Karpas-422 (cell line): ENCODE measurements around the gene SPATA31E1. TPM values are rescaled to one million over a fixed set of nuclear protein-coding genes. Genes with fewer than 3 reads are reported as not detected.
"Not testable (repeated sequence)": the region's sequence is repeated elsewhere in the genome, so short reads cannot be mapped to it uniquely, and the experiment has no call there.

Experiments used
- DNase-seq: peaks from one replicate; pipeline ENCODE4 v3.0.0-alpha.2; 2015
- H2AFZ ChIP-seq: fragments of 200-600 bp; sonication (generic); 2 replicates; pipeline ENCODE4 v1.6.1; 2014; ENCODE audit warnings: antibody characterized with exemption, low read length, mixed read lengths
- H3K27ac ChIP-seq: fragments of 200-600 bp; sonication (generic); 2 replicates; pipeline ENCODE4 v1.5.1; 2014; ENCODE audit warnings: mild to moderate bottlenecking, low read length, moderate library complexity
- H3K27me3 ChIP-seq: fragments of 200-600 bp; sonication (generic); 2 replicates; pipeline ENCODE4 v1.6.1; 2014; ENCODE audit warnings: low read length, mixed read lengths
- H3K36me3 ChIP-seq: fragments of 200-600 bp; sonication (generic); 2 replicates; pipeline ENCODE4 v1.6.1; 2014; ENCODE audit warnings: low read length, mixed read lengths; ENCODE audit not compliant: insufficient read depth
- H3K4me1 ChIP-seq: fragments of 200-600 bp; sonication (generic); 2 replicates; pipeline ENCODE4 v1.6.1; 2014; ENCODE audit warnings: mild to moderate bottlenecking, low read length, mixed read lengths
- H3K4me2 ChIP-seq: fragments of 200-600 bp; sonication (generic); 2 replicates; pipeline ENCODE4 v1.6.1; 2014; ENCODE audit warnings: low read length, low read depth, mild to moderate bottlenecking; ENCODE audit not compliant: poor library complexity, severe bottlenecking
- H3K4me3 ChIP-seq: fragments of 200-600 bp; sonication (generic); 2 replicates; pipeline ENCODE4 v1.5.1; 2014; ENCODE audit warnings: mild to moderate bottlenecking, antibody characterized with exemption, low read length, mixed read lengths
- H3K79me2 ChIP-seq: fragments of 200-600 bp; sonication (generic); 2 replicates; pipeline ENCODE4 v1.6.1; 2014; ENCODE audit warnings: mild to moderate bottlenecking, low read length, mixed read lengths
- H3K9ac ChIP-seq: fragments of 200-600 bp; sonication (generic); 2 replicates; pipeline ENCODE4 v1.6.0; 2014; ENCODE audit warnings: low read length
- H3K9me2 ChIP-seq: fragments of 200-600 bp; sonication (generic), shearing (Covaris generic); replicated peaks from 2 replicates; pipeline ENCODE4 v1.6.0; 2014; ENCODE audit warnings: mild to moderate bottlenecking, low read length, moderate library complexity; ENCODE audit not compliant: insufficient read depth
- H3K9me3 ChIP-seq: fragments of 300-700, 200-600 bp; sonication (generic); 2 replicates; pipeline ENCODE4 v1.6.1; 2014; ENCODE audit warnings: low read length, mixed read lengths
- H4K20me1 ChIP-seq: fragments of 200-600 bp; sonication (generic); 2 replicates; pipeline ENCODE4 v1.6.1; 2014; ENCODE audit warnings: mild to moderate bottlenecking, antibody characterized with exemption, low read length, low read depth; ENCODE audit not compliant: insufficient read depth
- total RNA-seq: library from RNA; depleted of rRNA; stranded (reverse); fragments of >200 nt; shearing (Covaris generic); gene quantifications from 2 replicates; pipeline ENCODE4 v1.2.3, GENCODE V29; 2014; ENCODE audit warnings: low replicate concordance; rRNA removed

Gene SPATA31E1
- total RNA-seq, 1 experiment from 2014 or later: not detected

DNA sequence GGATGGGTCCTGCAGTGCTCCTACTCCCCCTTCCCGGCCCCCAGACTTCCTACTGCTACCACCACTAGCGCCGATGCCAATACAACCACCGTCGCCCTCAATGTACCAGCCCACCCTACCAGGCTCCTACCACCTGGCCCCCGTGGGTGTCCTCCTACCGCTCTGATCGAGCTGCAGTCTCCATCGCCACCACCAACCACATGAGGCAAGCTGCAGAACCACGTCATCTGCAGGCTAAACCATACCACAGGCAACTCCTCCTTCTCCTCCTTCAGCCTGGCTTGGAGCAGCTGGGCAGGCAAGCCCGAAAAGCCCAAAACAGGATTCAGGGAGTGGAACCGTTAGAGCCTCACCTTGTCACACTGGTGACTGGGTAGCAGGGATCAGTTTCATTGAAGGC lies 54.7 kb downstream of the SPATA31E1 start:
- H2AFZ ChIP-seq, H3K9me3 ChIP-seq, H3K4me2 ChIP-seq, H3K79me2 ChIP-seq, H3K4me3 ChIP-seq, H3K36me3 ChIP-seq, H3K27ac ChIP-seq, H4K20me1 ChIP-seq, H3K4me1 ChIP-seq, H3K9ac ChIP-seq, DNase-seq, H3K27me3 ChIP-seq, H3K9me2 ChIP-seq: not testable (repeated sequence)

DNA sequence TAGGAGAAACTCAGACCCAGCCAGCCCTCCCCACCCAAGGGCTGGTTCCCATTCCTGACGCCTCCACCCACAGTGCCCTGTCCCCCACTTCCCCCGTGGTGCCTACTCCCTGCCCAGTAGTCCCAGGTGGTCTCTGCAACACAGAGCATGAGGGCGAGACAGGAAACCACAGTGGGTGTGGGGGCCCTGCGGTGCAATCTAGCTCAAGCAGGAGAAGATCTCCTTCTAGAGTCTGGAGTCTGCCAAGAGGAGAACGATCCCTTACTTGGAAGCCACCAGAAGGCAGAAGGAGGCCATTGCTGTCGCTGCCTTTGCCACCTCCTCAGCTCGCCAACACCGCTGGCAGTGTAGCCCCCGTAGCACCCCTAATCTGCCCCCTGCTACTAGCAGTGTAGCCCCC lies 55.2 kb downstream of the SPATA31E1 start:
- not testable (repeated sequence) for H3K4me1 ChIP-seq, H3K9ac ChIP-seq, H2AFZ ChIP-seq, H4K20me1 ChIP-seq, H3K9me2 ChIP-seq, H3K4me3 ChIP-seq, H3K79me2 ChIP-seq, H3K36me3 ChIP-seq, H3K4me2 ChIP-seq, H3K9me3 ChIP-seq, H3K27me3 ChIP-seq, H3K27ac ChIP-seq, DNase-seq

DNA sequence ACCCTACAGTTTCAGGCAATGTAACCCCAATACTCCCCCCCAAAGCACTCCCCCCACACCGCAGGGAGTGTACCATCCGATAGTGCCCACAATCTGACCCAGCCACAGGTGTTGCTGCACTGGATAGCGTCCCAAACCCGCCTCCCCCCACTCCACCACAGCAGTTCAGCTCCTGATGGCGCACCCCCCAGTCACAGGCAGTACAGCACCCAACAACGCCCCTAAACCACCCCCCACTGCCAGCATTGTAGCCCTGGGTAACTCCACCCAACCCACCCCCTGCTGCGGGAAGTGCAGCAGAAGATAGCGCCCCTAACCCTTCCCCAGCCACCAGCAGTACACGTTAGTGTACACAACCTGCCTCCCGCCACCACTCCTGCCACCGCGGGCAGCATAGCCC lies 55.7 kb downstream of the SPATA31E1 start:
- not testable (repeated sequence) for H3K27me3 ChIP-seq, H3K4me2 ChIP-seq, H3K4me1 ChIP-seq, H3K9me2 ChIP-seq, H3K4me3 ChIP-seq, H3K9ac ChIP-seq, H3K36me3 ChIP-seq, H3K79me2 ChIP-seq, H3K27ac ChIP-seq, DNase-seq, H2AFZ ChIP-seq, H4K20me1 ChIP-seq, H3K9me3 ChIP-seq

Other genes starting within 250 kb of the SPATA31E1 start
- not detected in 2 replicates for gene CTSL, start 156.8 kb upstream of the SPATA31E1 start, total RNA-seq
- not detected in 2 replicates for gene SPATA31C1, start 35.1 kb downstream of the SPATA31E1 start, total RNA-seq
- gene CDK20, start 91.7 kb downstream of the SPATA31E1 start, total RNA-seq: not detected in 2 replicates